ENCODE results near the gene MYH11.
A peak's percentile ranks its signal among the peaks of the same experiment; 100 is the strongest.
"Not testable (repeated sequence)": the region's sequence is repeated elsewhere in the genome, so short reads cannot be mapped to it uniquely, and the experiment has no call there.

Gene MYH11

DNA sequence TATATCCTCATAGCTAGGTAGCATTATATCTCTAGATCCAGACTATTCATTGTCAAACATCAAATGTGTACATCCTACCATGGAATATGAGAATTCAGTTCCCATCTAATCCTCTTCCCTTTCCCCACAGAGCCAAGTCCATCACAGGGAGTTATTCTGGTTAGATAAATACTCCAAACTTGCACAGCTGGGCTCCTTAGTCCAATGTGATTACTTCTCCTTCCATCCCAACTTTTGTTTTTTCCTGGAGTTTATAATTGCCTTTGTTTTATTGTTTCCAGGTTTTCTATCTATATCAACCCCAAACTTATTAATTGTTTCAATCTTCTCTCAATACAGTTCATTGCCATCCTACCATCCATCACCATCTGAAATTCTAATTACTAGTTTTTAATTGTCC lies 59.9 kb downstream of the MYH11 start:
- no peak for DNase-seq
- TF ChIP-seq GATA1 (IDR thresholded peaks at IDR 0.05; ENCODE audit: low read depth, low read length) (no peak), POLR2A (IDR thresholded peaks at IDR 0.05; ENCODE audit: low read length) (no peak)

DNA sequence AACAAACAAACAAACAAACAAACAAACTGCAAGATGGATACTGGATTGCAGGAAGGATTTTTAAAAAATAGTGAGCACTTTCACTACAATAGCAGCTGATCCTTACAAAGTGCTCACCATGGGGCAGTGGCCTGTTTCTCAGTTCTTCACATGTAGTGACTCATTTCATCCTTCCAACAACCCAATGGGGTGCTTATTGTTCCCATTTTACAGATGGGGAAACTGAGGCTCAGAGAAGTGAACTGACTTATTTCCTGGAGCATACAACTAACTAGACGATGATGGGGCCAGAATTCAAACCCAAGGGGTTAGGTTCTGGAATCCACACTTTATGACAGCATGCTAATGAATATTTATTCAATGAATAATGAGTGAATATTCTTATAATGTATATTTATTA lies 61.2 kb downstream of the MYH11 start:
- TF ChIP-seq POLR2A (IDR thresholded peaks at IDR 0.05; ENCODE audit: low read length) (no peak), GATA1 (IDR thresholded peaks at IDR 0.05; ENCODE audit: low read depth, low read length) (no peak)
- DNase-seq = no peak

DNA sequence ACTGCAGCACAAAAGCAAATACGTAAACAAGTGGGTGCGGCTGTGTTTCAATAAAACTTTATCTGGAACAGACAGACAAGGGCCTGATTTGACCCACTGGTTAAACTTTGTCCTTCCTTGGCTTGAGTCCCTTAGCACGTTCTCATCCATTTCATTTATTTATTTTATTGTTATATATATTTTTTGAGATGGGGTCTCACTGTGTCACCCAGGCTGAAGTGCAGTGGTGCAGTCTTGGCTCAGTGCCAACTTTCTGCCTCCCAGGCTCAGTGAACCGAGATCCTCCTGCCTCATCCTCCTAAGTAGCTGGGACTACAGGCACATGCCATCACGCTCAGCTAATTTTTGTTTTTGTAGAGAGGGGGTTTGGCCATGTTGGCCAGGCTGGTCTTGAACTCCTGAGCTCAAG lies 64.3 kb downstream of the MYH11 start:
- TF ChIP-seq POLR2A (IDR thresholded peaks at IDR 0.05; ENCODE audit: low read length) = no peak
- no peak for TF ChIP-seq GATA1 (IDR thresholded peaks at IDR 0.05; ENCODE audit: low read depth, low read length)
- DNase-seq = peak; percentile 12 to 18

DNA sequence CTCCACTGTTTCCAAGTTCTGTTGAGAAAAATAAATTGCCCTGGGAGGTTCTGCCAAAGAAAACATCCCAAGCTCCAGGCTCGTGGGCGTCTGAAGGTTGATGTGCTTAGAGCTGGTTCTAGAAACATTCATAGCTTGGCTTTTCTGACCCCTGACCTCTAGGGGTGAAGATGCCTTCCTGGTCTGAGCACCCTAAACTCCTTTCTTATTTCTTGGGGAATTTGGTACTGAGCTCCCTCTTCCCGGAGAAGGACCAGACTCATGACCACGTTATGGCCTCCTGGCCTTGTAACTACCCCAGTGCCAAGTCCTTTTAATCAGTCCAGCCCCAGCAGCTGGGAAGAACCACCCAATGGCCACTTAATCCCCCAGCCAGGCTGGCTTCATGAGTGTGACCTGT lies 66.4 kb downstream of the MYH11 start:
- TF ChIP-seq POLR2A (IDR thresholded peaks at IDR 0.05; ENCODE audit: low read length) = no peak
- TF ChIP-seq GATA1 (IDR thresholded peaks at IDR 0.05; ENCODE audit: low read depth, low read length) = no peak
- no peak for DNase-seq

DNA sequence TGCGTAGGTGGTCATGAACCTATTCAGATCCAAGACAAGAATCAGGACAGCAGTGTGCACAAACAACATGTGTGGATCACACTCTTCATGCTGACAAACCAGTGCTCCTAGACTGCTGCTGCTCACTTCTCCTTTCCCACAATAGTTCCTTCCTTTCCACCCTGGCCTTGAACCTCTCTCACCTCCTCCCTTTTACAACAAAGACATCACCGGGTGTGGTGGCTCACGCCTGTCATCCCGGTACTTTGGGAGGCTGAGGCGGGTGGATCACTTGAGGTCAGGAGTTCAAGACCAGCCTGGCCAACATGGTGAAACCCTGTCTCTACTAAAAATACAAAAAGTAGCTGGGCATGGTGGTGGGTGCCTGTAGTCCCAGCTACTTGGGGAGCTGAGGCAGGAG lies 67.0 kb downstream of the MYH11 start:
- DNase-seq = not testable (repeated sequence)

DNA sequence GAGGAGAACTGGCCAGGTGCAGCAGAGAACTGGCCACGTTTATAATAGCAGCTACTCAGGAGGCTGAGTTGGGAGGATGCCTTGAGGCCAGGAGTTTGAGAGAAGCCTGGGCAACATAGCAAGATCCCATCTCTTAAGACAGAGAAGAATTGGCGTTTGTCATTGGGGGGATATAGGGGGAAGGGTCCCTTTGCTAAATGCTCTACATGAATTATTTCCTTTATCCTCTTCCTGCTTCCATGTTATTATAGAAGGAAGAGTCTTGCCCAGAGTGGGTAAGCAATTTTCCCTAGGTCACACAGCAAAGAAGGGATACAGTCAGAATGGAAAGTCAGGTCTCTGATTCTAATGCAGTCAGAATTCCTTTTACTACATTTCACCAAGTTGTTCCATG lies 68.0 kb downstream of the MYH11 start:
- TF ChIP-seq POLR2A (IDR thresholded peaks at IDR 0.05; ENCODE audit: low read length) (no peak), GATA1 (IDR thresholded peaks at IDR 0.05; ENCODE audit: low read depth, low read length) (no peak)
- no peak for DNase-seq

DNA sequence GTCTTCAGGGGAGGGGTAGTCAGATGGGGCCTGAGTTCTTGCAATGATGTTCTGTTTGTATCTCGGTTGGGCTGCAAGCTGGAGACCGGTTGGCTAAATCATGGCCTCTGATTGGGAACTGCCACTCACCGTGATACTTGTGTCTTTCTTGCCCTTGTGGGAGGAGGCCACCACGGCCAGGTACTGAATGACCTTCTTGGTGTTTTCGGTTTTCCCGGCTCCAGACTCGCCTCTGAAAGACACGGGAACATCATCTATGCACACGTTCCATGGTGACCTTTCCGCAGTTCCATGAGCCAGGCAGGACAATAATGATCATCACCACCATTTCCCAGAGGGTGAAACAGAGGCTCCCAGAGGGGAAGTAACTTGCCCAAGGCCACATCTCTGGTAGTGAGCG lies 70.3 kb downstream of the MYH11 start:
- TF ChIP-seq POLR2A (IDR thresholded peaks at IDR 0.05; ENCODE audit: low read length) = no peak
- TF ChIP-seq GATA1 (IDR thresholded peaks at IDR 0.05; ENCODE audit: low read depth, low read length) = no peak
- DNase-seq = no peak

DNA sequence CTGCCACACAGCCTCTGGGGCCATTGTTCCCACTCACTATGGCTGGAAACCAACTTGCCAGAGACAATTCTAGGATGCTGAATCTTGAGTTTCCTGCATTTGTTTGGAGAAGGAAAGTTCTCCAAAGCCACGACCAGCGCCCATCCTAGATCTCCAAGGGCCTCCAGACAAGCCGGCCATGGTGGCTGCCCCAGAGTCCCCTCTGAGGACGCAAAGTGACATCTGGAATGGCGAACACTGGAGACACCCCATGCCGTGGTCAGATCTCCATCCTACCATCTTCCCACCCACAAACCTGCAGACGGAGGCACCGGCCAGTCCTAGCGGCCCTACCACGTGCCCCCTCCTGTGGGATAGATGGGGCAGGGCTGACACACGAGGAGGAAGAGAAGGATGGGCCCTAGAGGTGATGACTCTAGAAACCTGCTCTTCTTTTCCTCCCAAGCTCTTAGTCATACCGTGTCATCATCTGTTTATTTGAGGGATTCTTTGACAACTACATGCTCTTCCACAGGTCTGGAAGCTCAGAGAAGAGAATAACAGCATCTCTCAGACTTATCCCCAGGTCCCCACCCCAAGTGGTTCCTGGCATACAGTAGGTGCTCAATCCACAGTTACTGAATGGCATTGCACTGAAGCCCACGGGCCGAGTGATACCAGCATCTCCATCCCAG lies 71.3 kb downstream of the MYH11 start:
- no peak for DNase-seq
- TF ChIP-seq POLR2A (IDR thresholded peaks at IDR 0.05; ENCODE audit: low read length) (no peak), GATA1 (IDR thresholded peaks at IDR 0.05; ENCODE audit: low read depth, low read length) (no peak)

DNA sequence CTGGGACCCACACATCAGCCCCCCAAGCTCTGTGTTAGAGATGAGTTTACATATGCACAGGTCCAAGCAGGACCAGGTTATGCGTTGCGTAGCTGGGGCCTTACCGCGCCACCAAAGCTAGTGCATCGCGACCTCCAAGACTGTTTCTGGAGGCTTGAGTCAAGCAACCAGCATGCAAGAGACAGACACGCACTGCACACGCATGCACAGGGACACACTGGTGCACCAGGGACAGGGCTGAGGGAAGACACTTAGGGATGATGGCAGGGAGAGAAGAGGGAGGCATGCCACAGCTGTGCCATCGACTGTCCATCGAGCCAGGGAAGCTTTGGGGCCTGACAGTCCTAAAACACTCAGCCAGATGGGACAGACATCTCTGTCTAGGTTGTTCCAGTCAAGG lies 72.8 kb downstream of the MYH11 start:
- TF ChIP-seq GATA1 (IDR thresholded peaks at IDR 0.05; ENCODE audit: low read depth, low read length) = no peak
- no peak for TF ChIP-seq POLR2A (IDR thresholded peaks at IDR 0.05; ENCODE audit: low read length)
- DNase-seq = no peak

DNA sequence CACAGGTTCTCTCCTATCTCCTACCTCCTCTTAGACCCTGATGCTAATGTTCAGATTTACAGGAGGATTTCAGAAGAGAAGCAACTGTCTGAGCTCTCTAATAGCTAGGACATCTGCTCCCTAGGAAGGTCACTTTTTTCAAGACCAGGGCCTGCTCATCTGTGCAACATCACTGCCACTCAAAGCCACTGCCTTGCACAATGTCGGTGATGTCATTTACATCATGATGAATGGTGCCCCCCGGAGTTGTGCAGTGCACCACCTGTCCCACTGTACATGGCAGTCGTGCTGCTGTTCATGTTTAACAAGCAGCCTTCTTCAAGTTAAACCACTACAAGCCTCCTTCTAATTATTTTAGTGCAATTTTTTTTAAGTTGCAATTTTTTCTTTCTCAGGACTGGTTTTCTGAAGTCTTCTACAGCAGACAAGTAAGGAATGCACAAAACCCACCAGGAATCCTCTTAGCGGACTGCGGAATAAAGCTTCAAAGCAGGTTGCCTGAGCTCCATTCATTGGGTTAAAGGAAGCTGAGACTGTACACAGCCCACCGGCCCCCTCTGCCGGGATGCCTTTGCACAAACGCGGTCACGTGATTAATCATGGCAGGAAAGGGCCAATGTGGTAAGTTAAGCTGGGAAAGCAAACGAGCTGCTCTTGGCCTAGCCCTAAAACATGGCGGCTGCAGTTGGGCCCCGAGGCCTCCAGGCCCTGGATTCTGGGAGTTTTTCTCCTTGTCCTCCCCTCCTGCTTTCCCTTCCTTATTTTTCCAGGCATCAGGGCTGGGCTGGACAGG lies 74.1 kb downstream of the MYH11 start:
- peak in 1 of 2 experiments; percentile 11 for DNase-seq
- no peak for TF ChIP-seq GATA1 (IDR thresholded peaks at IDR 0.05; ENCODE audit: low read depth, low read length)
- TF ChIP-seq POLR2A (IDR thresholded peaks at IDR 0.05; ENCODE audit: low read length) = no peak

DNA sequence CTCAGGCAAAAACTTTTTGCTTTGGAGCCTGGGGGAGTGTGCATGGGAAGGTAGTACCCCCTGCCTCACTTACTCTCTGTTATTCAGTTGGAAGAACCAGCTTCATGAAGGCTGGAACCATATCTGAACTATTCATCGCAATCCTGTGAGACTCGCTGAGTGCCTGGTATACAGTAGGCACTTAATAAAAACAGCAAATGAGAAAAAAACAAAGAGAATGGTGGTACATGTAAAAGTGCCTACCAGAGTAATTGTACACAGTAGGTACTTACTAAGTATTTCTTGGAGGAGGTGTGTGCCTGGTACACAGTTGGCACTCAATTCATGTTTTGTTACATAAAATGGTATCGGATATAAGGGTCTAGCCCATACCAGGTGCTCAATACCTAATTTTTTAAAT lies 75.2 kb downstream of the MYH11 start:
- TF ChIP-seq GATA1 (IDR thresholded peaks at IDR 0.05; ENCODE audit: low read depth, low read length) = no peak
- no peak for DNase-seq

DNA sequence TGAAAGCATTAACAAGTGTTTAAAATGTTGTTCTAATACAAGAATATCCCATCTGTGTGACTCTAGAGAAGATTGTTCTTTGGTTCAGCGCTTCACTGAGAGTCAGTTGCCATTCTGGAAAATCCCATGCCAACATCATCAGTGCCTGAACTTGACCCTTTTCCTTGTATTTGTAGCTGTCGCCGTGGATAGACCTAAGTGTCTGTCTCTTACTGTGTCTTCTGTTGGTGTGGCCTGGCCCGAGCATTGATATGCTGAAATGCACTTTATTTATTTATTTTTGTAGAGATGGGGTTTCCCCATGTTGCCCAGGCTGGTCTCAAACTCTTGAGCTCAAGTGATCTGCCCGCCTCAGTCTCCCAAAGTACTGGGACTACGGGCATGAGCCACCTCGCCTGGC lies 76.0 kb downstream of the MYH11 start:
- DNase-seq = no peak
- TF ChIP-seq GATA1 (IDR thresholded peaks at IDR 0.05; ENCODE audit: low read depth, low read length) (no peak), POLR2A (IDR thresholded peaks at IDR 0.05; ENCODE audit: low read length) (no peak)

DNA sequence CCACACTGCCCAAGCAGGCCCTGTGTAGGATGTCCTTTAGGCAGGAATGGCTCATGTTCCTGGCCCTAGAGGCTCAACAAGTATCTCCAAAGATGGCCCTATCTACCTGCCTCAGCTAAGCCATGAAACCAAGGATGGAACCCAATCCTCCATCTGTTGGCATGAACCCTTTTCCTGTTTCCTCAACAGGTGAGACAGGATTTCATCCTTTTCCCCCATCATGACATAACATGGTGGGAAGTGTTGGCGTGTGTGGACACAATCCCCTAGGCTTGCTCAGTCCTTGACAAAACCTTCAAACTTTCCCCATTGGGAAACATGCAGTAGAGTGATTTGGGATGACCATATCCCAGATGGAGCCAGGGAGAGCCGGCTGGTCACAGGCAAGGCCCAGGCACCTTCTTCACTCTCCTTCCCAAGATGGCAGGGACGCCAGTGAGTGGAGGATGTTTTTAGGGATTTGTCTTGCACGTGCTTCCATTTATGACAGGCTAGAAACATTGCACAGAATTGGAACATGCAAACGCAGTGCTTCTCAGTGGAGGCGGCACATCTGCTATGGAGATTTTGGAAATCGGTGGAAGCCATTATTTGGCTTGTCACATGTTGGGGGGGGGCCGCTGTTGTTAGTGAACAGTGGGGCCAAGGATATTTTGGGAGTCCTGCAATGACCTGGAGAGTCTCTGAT lies 77.0 kb downstream of the MYH11 start:
- TF ChIP-seq POLR2A (IDR thresholded peaks at IDR 0.05; ENCODE audit: low read length) (no peak), GATA1 (IDR thresholded peaks at IDR 0.05; ENCODE audit: low read depth, low read length) (no peak)
- DNase-seq = no peak

DNA sequence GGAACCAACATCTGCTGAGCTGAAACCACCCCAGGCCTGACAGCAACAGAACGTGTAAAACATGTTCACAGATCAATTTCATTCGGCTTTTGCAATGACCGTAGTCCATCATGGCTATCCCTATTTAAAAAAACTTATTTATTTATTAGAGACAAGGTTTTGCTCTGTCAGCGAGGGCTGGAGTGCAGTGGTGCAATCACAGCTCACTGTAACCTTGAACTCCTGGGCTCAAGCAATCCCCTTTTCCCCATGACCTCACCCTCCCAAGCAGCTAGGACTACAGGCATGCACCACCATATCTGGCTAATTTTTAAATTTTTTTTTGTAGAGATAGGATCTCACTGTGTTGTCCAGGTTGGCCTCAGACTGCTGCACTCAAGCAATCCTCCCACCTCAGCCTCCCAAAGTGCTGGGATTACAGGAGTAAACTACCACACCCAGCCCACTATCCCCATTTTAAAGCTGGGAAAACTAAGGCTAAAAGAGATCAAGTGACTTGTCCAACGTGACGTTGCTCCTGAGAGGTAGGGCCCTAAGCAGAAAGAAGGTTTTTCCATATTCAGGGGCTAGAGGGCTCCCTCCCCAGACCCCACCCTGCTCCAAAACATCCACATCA lies 77.7 kb downstream of the MYH11 start:
- TF ChIP-seq GATA1 (IDR thresholded peaks at IDR 0.05; ENCODE audit: low read depth, low read length) = no peak
- no peak for TF ChIP-seq POLR2A (IDR thresholded peaks at IDR 0.05; ENCODE audit: low read length)

More for the DNA sequence above, 77.7 kb downstream of the MYH11 start:
- no peak for DNase-seq
